Gastroesophageal sphincter (tissue), 3 donors: Measurements from ENCODE around the gene HSP90AB1.

ENCODE experiments used
- CTCF ChIP-seq, 4 experiments: fragments of 200-600 bp in 2 of 4; fragments of 450-650 bp in 2 of 4; sonication (generic) in 1 of 4; IDR thresholded peaks; one replicate each; pipeline ENCODE4 v1.5.1; 2017 to 2019; ENCODE audit warnings: antibody characterized with exemption in 4 of 4, mild to moderate bottlenecking in 2 of 4, moderate library complexity in 2 of 4
- POLR2A ChIP-seq, 2 donors: fragments of 450-650 bp; IDR thresholded peaks; one replicate each; pipeline ENCODE4 v1.6.1; 2017; ENCODE audit warnings: antibody characterized with exemption in 2 of 2, mild to moderate bottlenecking in 2 of 2, moderate library complexity in 1 of 2
- POLR2AphosphoS5 ChIP-seq: sonication (generic); formaldehyde crosslinking; IDR thresholded peaks from one replicate; pipeline ENCODE4 v1.6.1; 2017; ENCODE audit warnings: antibody characterized with exemption

- TF ChIP-seq CTCF (IDR thresholded peaks at IDR 0.05) (no peak), POLR2A (IDR thresholded peaks at IDR 0.05) (no peak), POLR2AphosphoS5 (no peak)
Observed at GRCh38 chr6:44214307-44214706, 32.6 kb upstream of the HSP90AB1 start.
